Activated CD4-positive, alpha-beta T cell treated with anti-CD3 and anti-CD28 coated beads, Interleukin-2, amount 50 U/mL, for 24 hours (primary cell): ENCODE data around the gene PRKN.
"Not testable (repeated sequence)": the region's sequence is repeated elsewhere in the genome, so short reads cannot be mapped to it uniquely, and the experiment has no call there.

ENCODE experiments used
- DNase-seq, 2 donors: peaks; one replicate each; pipeline ENCODE4 v3.0.0-alpha.2; 2020; ENCODE audit warnings: low read depth in 1 of 2, low spot score in 1 of 2

Gene PRKN

DNA sequence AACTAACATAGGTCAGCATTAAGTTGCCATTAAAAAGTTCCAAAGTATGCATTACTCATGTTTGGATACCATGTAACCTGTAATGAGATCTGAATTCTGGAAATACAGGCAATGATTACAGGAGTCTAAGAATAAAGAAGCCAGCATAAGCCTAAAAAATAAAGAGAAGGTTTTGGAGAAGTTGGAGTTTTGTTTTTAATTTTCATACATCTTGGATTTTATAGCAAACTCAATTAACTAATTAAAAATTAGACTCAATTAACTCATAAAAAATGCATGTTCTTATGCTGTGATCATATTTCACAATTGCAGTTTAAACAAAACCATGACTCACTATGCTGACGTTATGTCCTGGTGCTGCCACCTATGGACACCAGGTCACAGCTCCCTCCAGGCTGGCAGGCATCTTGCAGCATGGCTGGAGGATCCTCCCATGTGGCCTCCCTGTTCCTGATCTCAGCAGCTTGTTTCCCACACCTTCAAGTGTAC lies 804.9 kb downstream of the PRKN start:
- DNase-seq = no peak

DNA sequence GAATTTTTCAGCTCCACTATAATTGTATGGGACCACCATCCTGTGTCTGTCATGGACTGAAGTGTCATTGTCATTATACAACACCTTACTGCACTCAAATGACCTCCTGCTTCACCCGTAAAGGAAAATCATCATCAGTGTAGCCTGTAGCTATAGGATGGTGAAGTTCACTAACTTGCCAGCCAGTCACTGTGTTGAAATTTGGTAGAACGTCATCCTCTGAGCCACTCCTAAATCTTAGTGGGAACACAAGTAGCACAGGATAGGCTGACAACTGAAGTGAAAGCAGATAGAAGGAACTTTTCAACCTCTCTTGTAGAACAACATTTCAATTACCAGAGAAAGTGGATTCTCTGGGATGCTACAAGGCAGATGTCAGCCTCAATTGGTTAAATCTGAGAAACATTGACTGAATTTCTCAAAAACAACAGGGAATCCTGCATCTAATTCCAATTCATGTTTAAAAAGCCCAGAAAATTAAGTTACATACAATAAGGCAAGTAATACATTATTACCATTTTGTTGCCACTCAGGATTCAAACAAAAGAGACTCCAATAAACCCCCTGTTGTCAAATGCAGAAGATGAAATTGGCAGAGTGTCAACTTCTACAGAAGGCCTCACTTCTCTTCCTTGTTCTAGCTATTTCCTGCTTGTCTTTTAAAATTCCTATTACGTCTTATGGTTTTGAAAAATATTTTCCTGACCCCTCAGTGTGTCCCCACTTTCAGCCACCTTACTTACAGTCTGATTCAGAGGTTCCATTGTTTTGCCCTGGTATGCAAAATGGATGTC lies 805.8 kb downstream of the PRKN start:
- DNase-seq = no peak

DNA sequence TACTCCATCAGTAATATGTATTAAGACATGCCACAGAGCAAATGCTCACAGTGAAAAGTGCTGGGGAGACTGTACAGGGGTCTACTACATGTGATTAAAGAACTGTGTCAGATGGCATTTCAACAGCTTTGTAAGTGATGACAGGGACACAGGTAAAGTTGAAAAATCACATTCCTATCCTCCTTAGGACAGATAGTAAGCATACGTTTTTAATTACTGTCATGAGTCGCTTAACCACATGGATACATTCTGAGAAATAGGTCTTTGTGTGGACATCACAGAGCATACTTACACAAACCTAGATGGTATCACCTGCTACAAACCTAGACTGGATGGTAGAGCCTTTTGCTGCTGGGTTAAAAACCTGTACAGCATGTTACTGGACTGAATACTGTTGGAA lies 807.9 kb downstream of the PRKN start:
- DNase-seq = no peak

DNA sequence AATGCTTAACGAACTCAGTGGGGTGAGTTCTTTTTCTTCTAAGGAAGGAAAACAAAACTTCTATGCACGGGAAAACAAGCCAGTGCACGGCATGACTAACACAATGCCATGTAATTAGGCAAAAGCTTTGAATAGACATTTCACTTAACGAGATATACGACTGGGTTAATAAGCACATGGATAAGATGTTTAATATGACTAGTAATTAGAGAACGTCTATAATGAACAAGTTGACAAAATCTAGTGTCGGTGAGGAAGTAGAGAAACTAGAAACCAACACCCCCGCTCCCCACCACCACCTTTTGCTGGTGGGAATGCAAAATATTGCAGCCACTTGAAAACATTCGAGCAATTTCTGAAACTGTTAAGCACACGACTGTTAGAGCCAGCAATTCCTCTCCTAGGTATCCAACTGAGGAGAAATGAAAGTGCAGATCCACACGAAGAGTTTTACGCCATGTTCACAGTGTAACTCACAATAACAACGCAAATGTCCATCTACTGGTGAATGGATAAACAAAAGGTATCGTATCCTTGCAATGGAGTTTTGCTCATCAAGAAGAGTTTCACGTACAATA lies 808.8 kb downstream of the PRKN start:
- DNase-seq = no peak

DNA sequence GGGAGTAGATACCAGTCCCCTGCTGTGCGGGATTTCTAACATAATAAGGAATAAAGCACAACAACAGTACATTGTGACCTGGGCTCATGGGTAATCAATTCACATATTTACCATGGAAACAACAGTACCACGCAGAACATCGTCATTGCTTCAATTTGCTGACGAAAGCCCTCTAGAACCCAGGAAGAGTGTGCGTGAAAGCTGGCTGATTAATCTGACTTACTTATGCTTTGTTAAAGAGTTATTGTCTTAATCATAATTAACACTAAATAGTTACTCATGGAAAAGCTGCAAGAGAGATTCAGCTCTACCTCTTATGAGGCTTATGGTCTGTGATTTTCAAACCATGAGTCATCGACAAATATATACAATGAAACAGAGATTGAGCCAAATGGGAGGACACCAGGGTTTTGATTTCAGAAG lies 809.4 kb downstream of the PRKN start:
- no peak for DNase-seq

DNA sequence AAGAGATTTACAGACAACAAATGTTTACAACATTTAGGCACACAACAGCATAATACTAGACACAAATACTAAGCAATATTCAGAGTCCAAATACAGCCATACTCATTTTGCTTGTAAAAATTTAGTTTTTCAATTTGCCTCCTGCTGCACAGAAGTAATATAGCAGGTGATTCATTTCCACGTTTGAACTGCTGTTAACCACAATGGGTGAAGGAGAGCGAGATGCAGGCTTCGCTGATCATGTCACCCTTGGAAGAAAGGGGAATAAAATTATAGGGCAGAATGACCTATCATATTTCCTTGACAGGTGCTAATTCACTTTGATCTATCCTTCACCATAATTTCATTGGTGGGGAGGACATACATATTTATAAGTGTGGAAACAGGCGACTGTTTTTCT lies 809.9 kb downstream of the PRKN start:
- DNase-seq = no peak

DNA sequence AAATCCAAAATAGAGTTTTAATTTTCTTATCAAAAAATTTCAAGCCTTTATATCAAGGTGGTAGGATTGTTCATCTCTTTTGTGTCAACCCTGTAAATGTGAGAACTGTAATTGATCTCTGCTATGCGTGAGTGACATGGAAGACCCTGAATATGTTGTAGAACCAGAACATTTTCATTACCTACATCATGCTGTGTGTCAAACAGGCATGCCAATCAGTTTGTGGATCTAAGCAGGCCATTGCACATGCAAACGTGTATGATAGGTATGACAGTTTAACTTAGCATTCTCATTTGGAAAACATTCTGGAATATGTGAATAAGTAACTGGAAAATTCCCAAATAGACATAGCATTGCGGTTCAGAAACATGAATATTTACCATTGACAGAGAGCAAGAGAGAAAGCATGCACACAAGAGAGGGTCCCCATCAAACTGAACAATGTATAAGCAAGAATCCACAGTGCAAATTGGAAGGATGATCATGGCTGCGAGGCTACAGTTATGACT lies 812.1 kb downstream of the PRKN start:
- no peak for DNase-seq

DNA sequence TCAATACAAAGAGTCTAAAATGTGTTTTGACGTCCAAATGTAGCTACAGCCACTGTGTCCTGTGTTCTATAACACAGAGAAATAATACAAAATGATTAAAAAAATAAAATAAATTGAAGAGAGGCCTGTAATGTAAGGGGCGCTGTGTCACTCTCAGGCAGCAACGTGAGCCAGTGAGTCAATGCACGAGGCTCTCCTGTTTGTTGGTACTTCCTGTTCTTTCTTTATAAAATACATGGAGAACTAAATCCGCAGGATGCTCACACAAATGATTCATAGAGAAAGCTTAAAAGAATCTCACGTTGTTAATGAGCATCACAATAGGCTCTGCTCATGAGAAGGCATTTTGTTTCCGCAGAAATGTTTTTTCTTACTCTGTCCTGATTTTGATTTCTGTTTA lies 818.7 kb downstream of the PRKN start:
- no peak for DNase-seq

DNA sequence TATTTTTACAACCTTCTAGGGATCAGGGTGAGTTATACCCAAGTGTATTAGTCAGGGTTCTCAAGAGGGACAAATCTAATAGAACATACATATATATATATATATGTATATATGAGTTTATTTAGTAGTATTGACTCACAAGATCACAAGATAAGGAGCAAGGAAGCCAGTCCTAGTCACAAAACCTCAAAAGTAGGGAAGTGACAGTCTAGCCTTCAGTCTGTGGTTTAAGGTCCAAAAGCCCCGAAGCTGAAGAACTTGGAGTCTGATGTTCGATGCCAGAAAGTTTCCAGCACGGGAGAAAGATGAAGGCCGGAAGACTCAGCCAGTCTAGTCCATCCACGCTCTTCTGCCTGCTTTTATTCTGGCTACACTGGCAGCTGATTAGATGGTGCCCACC lies 821.0 kb downstream of the PRKN start:
- no peak for DNase-seq

DNA sequence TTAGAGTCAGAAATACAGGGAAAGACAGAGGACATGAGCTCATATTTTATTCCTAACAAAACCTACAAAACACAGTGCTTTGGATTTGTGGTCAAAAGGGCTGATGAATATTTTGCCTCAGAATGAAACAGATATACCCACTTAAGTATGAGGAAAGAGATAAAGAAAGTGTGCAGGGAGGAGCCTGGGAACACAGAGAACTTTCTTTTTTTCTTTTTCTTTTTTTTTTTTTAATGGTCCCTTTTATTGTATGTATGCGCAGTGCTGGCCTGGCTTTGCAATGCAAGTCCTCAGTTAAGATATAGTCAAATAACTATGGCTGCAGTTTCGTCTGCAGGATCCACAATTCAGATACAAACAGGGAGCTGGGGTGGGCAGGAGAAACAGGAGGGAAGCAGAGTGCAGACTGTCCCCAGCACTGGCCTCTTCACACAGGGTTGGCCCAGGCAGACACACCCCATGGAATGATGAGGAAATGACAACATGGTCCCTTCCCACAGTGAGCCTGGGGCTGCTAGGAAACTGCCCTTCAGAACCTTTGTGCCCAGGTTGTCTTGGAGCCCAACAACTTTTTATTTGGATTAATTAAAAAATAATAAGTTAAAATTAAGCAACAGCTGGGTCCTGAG lies 823.9 kb downstream of the PRKN start:
- DNase-seq = no peak

DNA sequence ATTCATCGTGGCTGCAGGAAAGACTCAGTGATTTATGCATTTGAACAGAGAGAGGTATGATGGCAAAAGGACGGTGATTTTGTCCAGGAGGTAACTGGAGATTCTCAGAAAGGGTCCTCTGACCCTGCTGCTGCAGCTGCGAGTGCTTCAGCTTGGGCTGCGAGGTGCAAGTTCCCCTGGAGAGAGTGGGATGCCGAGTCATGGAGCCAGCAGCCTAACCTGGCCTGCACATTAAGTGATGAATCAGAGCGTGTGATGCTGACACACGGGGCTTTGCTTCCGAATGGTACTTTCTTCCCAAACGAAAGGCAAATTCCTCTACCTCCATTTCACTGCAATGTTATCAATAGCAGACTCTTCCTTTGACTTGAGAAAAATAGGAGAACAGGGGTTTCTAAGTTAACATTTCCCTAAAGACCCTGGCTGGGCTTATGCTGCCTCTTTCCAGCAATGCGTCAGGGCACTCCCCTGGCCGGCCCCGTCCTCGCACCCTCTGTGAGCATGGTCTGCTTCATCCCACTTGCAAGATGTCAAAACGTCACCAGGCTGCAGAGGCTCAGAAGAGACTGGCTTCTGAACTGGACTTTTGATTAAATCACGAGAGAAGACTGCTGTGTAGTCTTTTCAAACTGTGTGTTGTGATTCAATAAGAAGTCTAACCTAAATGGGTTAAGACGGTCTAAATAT lies 825.7 kb downstream of the PRKN start:
- no peak for DNase-seq

DNA sequence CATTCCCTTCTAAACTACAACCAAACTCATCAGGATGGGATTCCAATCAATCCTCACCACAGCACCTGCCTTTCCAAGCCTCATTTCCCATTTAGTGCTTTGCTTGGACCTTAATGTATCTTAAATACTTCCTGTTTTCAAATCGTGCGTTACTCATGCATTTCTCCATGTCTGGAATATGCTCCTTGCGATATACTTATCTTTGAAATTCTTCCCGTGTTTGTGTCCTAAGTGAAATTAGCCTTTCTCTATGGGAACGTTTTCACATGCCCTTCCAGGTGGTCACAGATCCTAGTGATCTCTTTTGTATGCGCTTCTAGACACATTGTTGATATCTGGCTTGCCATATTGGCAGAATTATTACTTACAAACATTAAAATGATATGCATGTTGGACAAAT lies 833.1 kb downstream of the PRKN start:
- no peak for DNase-seq

DNA sequence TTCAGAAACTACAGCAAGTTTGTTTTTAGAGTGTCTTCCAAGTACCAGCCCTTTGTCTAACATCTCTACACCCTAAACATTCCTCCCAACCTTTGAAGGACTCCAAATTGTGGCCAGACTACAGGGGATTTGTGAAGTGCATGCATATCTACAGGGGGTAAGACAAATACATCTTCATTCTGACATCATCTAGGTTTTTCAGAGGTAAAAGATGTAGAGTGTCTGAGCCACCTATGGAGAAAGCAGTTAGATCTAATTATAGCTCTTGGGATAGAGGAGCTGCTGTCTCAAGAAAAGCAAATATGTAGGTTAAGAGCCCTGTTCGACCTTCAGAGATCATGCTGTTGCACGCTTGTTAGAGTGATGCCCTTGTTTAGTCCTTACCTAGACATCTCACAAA lies 836.0 kb downstream of the PRKN start:
- DNase-seq = no peak

DNA sequence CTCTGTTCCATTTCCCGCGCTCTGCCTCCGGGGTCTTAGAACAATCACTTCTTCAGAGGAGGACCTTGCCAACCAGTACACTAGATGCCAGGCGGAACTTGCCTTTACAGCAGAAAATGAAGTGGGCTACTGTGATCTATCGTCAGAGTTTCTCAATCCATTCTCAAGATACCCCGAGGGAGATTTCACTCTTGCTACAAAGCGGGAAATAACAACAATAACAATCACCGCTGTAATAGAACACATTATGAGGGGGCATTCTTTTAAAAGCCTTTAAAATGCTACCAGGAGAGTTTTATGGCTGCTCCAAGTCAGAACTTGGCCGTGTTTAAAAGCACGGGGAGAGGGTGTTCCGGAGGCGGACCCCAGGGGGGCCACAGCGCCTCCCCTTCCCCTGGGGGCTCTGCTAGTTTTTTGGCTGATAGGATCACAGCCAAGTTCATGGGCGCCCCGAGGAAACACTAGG lies 836.7 kb downstream of the PRKN start:
- DNase-seq = no peak

DNA sequence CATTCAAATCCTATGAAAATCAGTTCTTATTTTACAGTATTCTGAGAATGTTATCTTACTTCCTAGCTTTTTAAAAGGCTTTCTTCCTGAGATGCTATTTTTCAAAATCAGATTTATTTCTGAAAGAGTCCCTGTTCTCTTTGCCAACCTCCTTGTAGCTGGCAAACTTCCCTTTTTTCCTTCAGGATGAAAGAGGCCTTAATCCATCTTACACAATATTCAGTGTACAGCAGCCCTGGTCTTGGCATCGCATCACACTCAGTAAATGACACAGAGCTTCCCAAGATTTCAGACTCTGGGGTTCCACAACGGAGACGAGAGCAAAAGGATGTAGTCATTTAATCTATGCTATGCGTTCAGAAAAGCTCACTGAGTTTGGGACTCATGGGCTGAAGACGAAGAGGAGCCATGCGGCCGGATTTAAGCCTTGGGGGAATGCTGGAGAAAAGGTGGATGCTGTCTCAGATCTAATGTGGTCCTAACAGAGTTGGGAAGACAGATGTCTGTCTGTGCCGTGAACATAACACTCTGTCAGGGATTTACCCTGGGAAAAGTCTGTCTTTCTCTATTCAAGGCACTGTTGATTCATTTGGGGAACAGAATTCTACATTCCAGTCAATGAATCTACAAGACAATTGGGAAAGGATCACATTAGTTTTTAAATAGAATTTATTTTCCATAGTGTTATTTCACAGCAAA lies 837.3 kb downstream of the PRKN start:
- DNase-seq = no peak

DNA sequence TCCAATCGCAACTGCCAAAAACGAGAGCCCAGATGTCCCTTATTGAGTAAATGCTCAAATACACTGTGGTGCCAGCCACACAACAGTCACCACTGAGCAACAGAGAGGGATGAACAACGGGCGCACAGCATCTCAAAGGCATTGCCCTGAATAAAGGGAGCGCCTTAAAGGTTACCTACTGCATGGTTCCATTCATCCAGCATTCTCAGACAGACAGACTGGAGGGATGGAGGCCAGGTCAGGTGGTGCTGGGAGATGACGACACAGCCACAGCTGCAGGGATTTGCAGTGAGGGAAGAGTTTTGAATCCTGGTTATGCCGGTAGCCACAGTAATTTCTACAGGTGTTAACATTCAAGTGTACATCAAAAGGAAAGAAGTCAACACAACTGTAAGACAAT lies 838.2 kb downstream of the PRKN start:
- DNase-seq = no peak

DNA sequence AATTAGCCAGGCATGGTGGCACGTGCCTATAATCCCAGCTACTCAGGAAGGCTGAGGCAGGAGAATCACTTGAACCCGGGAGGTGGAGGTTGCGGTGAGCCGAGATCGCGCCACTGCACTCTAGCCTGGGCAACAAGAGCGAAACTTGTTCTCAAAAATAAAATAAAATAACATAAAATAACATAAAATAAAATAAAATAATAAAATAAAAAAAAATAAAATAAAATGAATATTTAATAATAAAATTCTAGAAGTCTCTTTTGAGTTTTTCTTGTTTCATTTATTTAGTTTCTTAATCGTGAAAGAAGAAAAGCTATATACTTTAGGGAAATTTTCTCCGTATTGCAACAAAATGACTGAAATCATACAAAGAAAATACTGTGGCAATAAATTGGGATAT lies 841.0 kb downstream of the PRKN start:
- DNase-seq = not testable (repeated sequence)

DNA sequence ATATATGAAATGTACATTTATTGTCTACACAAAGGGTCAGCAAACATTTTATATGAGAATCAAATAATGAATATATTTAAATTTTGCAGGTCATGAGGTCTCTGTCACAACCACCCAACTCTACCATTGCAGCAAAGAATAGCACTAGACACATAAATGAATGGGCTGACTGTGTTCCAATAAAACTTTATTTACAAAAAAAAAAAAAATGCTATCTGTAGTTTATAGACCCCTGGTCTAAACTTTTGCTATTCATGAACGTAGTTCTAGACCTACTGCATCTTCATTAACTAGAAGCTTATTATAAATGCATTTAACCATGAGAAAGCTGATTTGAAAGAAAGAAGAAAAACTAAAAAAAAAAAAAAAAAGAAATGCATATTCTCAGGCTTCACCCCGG lies 842.8 kb downstream of the PRKN start:
- no peak for DNase-seq

DNA sequence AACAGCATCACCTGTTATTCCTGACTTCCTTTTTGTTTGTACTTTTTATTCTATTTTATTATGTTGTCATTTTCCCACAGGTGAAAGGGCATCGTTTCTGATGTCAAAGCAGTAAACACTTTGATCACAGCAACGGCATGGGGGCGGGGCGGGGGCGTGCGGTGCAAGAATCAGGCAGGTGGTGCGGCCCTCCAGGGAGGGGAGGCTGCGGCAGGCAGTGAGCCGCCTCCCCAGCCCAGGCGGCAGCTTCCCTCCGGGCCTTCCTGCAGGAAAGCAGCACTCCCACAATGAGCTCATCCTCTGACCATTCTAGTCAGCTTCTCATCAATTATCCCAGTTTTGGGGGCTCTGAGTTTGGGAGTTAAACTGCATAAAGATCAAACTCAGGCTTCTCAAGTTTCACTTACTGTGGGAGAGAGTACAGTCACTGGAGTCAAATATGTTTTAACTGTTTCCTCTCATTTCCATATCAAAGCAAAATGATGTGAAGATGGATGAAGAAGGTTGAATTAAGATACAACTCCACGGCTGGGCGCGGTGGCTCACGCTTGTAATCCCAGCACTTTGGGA lies 845.3 kb downstream of the PRKN start:
- no peak for DNase-seq

DNA sequence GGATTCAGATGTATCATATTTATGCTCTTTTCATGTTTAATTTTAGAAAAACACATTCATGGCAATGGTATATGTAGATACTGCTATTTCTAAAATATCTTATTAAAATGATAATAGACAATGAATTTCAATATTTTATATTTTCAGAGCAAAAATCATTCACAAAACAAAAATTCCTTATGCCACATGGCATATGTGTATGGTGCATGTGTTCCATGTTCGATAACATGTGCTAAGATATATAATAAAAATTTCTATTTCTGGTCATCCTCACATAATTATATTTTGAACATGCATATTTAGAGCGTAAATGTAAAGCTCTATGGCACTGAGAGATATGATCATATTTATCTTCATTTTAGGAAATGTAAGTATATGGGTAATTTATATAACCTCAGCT lies 847.5 kb downstream of the PRKN start:
- DNase-seq = no peak

DNA sequence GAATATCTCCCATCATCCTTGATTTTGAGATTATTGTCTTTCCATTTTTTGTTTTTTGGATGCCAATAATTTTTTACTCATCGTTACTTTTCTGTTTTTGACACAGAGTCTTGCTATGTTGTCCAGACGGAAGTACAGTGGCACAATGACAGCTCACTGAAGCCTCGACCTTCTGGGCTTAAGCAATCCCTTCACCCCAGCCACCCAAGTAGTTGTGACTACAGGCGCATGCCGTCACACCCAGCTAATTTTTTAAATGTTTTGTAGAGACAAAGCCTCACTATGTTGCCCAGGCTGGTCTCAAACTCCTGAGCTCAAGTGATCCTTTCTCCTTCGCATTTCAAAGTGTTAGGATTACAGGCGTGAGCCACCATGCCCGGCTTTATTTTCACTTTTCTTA lies 851.3 kb downstream of the PRKN start:
- no peak for DNase-seq
